ENCODE data around the gene B4GALNT1.
"Not testable (repeated sequence)": the region's sequence is repeated elsewhere in the genome, so short reads cannot be mapped to it uniquely, and the experiment has no call there.

B4GALNT1 gene

DNA sequence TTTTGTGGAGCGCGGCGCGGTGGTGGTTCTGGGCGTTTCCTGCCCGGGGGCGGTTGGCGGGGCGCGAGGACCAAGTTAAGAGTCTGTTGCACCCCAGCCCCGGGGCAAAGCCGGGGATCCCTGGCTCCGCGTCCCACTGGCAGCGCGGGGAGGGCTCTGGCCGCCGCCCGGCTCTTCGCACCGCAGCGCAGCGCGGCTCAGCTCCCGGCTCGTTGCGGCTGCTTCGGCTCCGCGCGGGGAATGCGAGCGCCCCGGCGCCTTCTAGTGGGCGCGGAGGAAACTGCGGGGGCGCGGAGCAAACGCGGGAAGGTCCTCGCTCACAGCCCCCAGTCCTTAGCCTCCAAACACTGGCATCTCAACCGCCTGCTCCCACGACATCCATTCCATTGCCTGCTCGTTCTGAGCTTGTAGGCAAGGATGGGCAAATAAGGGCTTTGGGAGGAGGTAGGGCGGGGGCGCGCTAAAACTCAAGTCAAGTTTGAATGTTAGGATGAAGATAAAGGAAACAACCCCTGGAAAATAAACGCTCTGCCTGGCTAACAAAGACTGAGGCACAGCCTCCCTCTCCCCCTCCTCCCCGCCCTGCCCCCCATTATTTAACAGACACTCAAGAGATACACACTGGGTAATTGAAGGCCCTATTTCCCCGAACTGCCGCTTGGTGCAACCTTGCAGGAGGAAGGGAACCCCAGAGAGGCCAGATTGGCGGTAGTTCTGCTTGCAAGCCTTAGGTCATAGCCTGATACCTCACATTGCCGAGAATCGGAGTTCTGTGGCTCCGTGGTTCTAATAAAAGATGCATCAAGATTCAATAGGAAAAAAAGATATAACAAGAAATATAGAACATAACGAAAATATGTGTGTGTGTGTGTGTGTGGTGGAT is at the start of gene B4GALNT1:
Gene B4GALNT1, minus strand, starts transcription at position 244 of the 883 bp plus-strand sequence. CDS start 1,069 bp downstream, outside the sequence.
- Mint-ChIP-seq H3K4me3 (peak within 1 kb of the TSS; percentile 80 to 90), H3K27me3 (peaks cover 72% of the 10 kb centered on the region), H3K27ac (peak within 1 kb of the TSS in 1 of 2 donors; percentile 70), H3K9me3 (no peaks in the 10 kb centered on the region), H3K4me1 (peaks cover 20% of the 10 kb centered on the region)
- ATAC-seq (peak; percentile 82), DNase-seq (peak; percentile 73 to 75)

DNA sequence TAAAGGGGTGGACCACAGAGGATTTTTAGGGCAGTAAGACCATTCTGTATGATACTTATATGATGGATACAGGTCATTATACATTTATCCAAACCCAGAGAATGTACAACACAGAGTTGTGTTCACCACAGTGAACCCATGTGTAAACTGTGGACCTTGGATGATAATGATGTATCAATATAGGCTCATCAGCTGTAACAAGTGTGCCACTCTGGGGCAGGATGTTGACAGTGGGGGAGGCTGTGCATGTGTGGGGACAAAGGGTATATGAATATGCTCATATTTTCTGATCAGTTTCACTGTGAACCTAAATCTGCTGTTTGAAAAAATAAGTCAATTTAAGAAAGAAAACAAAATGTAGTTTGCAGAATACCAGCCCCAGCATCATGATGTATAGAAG is 46.7 kb upstream of the B4GALNT1 start:
- DNase-seq (no peak), ATAC-seq (no peak)
- H3K9me3 Mint-ChIP-seq = peaks cover 4 to 10% of the 10 kb centered on the region in 2 donors
- no peak overlapping the region for H3K4me3 Mint-ChIP-seq
- no peak overlapping the region for H3K27ac Mint-ChIP-seq
- peaks cover 10% of the 10 kb centered on the region for H3K27me3 Mint-ChIP-seq
- no peaks in the 10 kb centered on the region for H3K4me1 Mint-ChIP-seq

- not testable (repeated sequence) for H3K27me3 Mint-ChIP-seq, H3K4me3 Mint-ChIP-seq, H3K4me1 Mint-ChIP-seq, H3K27ac Mint-ChIP-seq, DNase-seq, ATAC-seq, H3K9me3 Mint-ChIP-seq
Observed at GRCh38 chr12:57677947-57678346, 44.9 kb upstream of the B4GALNT1 start.

DNA sequence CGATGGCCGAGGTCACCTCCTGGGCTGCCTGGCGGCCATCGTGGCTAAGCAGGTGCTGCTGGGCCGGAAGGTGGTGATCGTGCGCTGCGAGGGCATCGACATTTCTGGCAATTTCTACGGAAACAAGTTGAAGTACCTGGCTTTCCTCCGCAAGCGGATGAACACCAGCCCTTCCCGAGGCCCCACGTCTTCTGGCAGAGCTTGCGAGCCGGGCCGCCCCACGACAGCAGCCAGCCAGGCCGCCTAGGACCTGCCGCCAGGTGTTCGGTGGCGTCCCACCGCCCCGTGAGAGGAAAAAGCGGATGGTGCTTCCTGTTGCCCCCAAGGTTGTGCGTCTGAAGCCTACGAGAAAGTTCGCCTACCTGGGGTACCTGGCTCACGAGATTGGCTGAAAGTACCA is 41.7 kb upstream of the B4GALNT1 start:
- ATAC-seq (no peak), DNase-seq (no peak)
- H3K27ac Mint-ChIP-seq = no peak overlapping the region
- H3K27me3 Mint-ChIP-seq = no peaks in the 10 kb centered on the region
- H3K4me3 Mint-ChIP-seq = no peak overlapping the region
- H3K9me3 Mint-ChIP-seq = no peaks in the 10 kb centered on the region
- no peaks in the 10 kb centered on the region for H3K4me1 Mint-ChIP-seq

DNA sequence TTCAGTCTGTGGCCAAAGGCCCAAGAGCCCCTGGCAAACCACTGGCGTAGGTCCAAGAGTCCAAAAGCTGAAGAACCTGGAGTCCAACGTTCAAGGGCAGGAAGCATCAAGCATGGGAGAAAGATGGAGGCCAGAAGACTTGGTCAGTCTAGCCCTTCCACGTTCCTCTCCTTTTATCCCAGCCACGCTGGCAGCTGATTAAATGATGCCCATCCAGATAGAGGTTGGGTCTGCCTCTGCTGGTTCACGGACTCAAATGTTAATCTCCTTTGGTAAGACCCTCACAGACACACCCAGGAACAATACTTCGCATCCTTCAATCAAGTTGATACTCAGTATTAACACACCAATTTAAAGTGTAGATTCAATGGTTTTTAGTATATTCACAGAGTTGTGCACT is 39.8 kb upstream of the B4GALNT1 start:
- no peaks in the 10 kb centered on the region for H3K4me1 Mint-ChIP-seq
- no peak overlapping the region for H3K4me3 Mint-ChIP-seq
- ATAC-seq = no peak
- no peak overlapping the region for H3K27ac Mint-ChIP-seq
- H3K27me3 Mint-ChIP-seq = no peaks in the 10 kb centered on the region
- H3K9me3 Mint-ChIP-seq = no peaks in the 10 kb centered on the region
- DNase-seq = no peak

DNA sequence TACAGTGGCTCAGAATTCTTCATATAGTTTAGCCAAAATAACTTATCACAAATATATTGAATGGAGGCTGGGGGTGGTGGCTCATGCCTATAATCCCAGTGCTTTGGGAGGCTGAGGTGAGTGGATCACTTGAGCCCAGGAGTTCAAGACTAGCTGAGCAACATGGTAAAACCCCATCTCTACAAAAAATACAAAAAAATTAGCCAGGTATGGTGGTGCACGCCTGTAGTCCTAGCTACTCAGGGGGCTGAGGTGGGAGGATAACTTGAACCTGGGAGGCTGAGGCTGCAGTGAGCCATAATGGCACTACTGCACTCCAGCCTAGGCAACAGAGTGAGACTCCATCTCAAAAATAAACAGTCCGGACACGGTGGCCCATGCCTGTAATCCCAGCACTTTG is 38.8 kb upstream of the B4GALNT1 start:
- H3K4me1 Mint-ChIP-seq, H3K27me3 Mint-ChIP-seq, DNase-seq, ATAC-seq, H3K27ac Mint-ChIP-seq, H3K9me3 Mint-ChIP-seq, H3K4me3 Mint-ChIP-seq: not testable (repeated sequence)

DNA sequence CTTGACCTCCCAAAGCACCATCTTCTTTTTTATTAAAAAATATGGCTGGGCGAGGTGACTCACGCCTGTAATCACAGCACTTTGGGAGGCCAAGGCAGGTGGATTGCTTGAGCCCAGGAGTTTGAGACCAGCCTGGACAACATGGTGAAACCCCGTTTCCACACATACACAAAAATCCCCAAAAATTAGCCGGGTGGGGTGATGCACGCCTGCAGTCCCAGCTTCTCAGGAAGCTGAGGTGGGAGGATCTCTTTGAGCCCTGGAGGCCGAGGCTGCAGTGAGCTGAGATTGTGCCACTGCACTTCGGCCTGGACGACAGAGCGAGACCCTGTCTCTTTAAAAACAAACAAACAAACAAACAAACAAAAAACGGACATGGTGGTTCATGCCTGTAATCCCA is 36.7 kb upstream of the B4GALNT1 start:
- not testable (repeated sequence) for H3K27ac Mint-ChIP-seq, ATAC-seq, DNase-seq, H3K4me1 Mint-ChIP-seq, H3K27me3 Mint-ChIP-seq, H3K9me3 Mint-ChIP-seq, H3K4me3 Mint-ChIP-seq

DNA sequence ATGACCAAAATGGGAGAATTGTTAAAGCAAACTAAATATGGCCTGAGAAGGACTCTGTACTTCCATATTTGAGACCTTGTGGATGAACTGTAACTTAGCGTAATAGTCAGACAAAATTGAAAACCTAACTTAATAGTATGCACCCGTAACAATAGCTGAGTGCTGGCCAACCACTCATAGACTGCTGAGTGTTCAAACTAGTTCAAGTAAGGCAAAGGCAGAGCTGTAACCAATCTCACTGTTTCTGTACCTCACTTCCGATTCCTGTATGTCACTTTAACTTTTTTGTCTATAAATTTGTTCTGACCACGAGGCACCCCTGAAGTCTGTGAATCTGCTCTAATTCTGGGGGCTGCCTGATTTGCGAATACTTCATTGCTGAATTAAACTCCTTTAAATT is 33.9 kb upstream of the B4GALNT1 start:
- H3K4me1 Mint-ChIP-seq = no peaks in the 10 kb centered on the region
- H3K27ac Mint-ChIP-seq = no peak overlapping the region
- H3K27me3 Mint-ChIP-seq = no peaks in the 10 kb centered on the region
- no peak for DNase-seq
- no peaks in the 10 kb centered on the region for H3K9me3 Mint-ChIP-seq
- no peak for ATAC-seq
- H3K4me3 Mint-ChIP-seq = no peak overlapping the region

GRCh38 chr12:57665066-57665820 is 32.2 kb upstream of the B4GALNT1 start:
- H3K4me3 Mint-ChIP-seq, H3K27ac Mint-ChIP-seq, H3K9me3 Mint-ChIP-seq, DNase-seq, H3K4me1 Mint-ChIP-seq, H3K27me3 Mint-ChIP-seq, ATAC-seq: not testable (repeated sequence)

- ATAC-seq (no peak), DNase-seq (no peak)
- Mint-ChIP-seq H3K4me1 (no peaks in the 10 kb centered on the region), H3K27me3 (no peaks in the 10 kb centered on the region), H3K4me3 (no peak overlapping the region), H3K27ac (no peak overlapping the region), H3K9me3 (peaks cover 0 to 6% of the 10 kb centered on the region in 2 donors)
Observed at GRCh38 chr12:57661376-57661775, 28.4 kb upstream of the B4GALNT1 start.

DNA sequence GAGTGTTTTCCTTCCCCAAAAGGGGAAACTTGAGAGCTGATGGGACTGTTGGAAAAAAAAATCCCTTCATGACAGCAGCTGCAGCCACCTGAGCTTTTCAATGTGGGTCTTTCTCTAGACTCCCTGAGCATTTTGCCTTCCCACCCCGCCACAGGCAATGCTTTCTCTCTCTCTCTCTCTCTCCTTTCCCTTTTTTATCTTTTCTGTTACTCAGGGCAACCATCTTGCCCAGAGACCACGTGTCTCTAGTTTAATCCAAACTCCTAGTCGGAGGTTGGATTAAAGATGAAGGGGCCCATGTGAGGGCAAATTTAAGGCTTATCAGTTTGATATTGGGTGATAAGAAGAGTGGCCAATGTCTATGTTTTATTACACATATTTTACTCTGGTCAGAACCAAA is 25.9 kb upstream of the B4GALNT1 start:
- Mint-ChIP-seq H3K27ac (no peak overlapping the region), H3K4me1 (no peaks in the 10 kb centered on the region), H3K4me3 (no peak overlapping the region), H3K9me3 (peaks cover 0 to 6% of the 10 kb centered on the region in 2 donors), H3K27me3 (no peaks in the 10 kb centered on the region)
- DNase-seq = no peak
- no peak for ATAC-seq

DNA sequence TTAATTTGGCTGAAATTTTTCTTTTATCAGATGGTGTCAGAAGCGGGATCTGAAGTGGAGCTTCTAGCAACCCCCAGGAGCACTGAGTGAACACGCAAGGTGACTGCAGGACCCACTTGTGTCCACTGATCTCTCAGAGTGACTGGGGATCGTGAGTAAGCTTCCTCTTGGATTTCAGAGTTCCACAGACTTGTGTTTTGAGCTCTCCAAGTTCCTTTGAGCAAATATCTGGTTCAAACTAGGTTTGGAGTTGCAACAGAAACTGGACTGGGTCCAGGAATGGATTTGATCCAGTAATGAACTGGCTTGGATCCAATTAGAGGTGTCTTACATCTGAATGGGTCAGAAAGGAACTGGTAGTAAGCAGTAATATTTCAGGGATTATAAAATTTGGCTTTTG is 24.7 kb upstream of the B4GALNT1 start:
- Mint-ChIP-seq H3K4me1 (no peaks in the 10 kb centered on the region), H3K4me3 (no peak overlapping the region), H3K9me3 (peaks cover 0 to 6% of the 10 kb centered on the region in 2 donors), H3K27me3 (no peaks in the 10 kb centered on the region), H3K27ac (no peak overlapping the region)
- ATAC-seq (no peak), DNase-seq (no peak)

DNA sequence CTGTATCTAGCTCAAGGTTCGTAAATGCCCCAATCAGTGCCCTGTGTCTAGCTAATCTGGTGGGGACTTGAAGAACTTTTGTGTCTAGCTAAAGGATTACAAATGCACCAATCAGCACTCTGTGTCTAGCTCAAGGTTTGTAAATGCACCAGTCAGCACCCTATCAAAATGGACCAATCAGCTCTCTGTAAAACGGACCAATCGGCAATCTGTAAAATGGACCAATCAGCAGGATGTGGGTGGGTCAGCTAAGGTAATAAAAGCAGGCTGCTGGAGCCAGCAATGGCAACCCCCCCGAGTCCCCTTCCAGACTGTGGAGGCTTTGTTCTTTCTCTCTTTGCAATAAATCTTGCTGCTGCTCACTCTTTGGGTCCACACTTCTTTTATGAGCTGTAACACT is 23.4 kb upstream of the B4GALNT1 start:
- not testable (repeated sequence) for H3K9me3 Mint-ChIP-seq, H3K27ac Mint-ChIP-seq, H3K4me1 Mint-ChIP-seq, H3K27me3 Mint-ChIP-seq, DNase-seq, H3K4me3 Mint-ChIP-seq, ATAC-seq

DNA sequence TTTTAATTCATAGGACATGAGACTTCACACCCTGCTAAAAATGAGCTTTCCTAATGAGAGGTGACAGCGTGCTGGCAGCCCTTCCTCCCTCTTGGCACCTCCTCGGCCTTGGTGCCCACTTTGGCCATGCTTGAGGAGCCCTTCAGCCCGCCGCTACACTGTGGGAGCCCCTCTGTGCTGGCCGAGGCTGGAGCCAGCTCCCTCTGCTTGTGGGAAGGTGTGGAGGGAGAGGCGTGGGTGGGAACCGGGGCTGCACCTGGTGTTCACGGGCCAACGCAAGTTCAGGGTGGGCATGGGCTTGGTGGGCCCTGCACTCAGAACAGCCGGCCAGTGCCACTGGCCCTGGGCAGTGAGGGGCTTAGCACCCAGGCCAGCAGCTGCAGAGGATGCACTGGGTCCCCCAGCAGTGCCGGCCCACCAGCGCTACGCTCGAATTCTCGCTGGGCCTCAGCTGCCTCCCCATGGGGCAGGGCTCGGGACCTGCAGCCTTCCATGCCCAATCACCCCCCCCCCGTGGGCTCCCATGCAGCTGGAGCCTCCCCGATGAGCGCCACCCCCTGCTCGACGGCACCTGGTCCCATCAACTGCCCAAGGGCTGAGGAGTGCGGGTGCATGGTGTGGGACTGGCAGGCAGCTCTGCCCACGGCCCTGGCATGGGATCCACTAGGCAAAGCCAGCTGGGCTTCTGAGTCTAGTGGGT is 22.7 kb upstream of the B4GALNT1 start:
- H3K4me1 Mint-ChIP-seq = no peaks in the 10 kb centered on the region
- DNase-seq (no peak), ATAC-seq (no peak)
- no peaks in the 10 kb centered on the region for H3K9me3 Mint-ChIP-seq
- H3K27me3 Mint-ChIP-seq = no peaks in the 10 kb centered on the region
- no peak overlapping the region for H3K4me3 Mint-ChIP-seq
- H3K27ac Mint-ChIP-seq = no peak overlapping the region

GRCh38 chr12:57654042-57654441 is 21.0 kb upstream of the B4GALNT1 start:
- no peaks in the 10 kb centered on the region for H3K27me3 Mint-ChIP-seq
- ATAC-seq = no peak
- H3K4me1 Mint-ChIP-seq = no peaks in the 10 kb centered on the region
- no peaks in the 10 kb centered on the region for H3K9me3 Mint-ChIP-seq
- DNase-seq = no peak
- H3K27ac Mint-ChIP-seq = no peak overlapping the region
- H3K4me3 Mint-ChIP-seq = no peak overlapping the region

- peaks cover 13% of the 10 kb centered on the region for H3K27me3 Mint-ChIP-seq
- H3K4me3 Mint-ChIP-seq, H3K27ac Mint-ChIP-seq, H3K4me1 Mint-ChIP-seq, DNase-seq, H3K9me3 Mint-ChIP-seq, ATAC-seq: not testable (repeated sequence)
Observed at GRCh38 chr12:57646659-57647049, 13.7 kb upstream of the B4GALNT1 start.
